Prostate gland (tissue), 2 donors: ENCODE results near the gene PECR.

Experiments
- CTCF ChIP-seq, 4 experiments: fragments of 200-600 bp in 2 of 4; fragments of 450-650 bp in 2 of 4; sonication (generic) in 2 of 4; IDR thresholded peaks; 1 replicate in 3 of 4; 2 replicates in 1 of 4; pipeline ENCODE4 v1.5.1; 2016 to 2019; ENCODE audit warnings: antibody characterized with exemption in 4 of 4, mild to moderate bottlenecking in 2 of 4, moderate library complexity in 2 of 4
- POLR2A ChIP-seq: fragments of 450-650 bp; IDR thresholded peaks from one replicate; pipeline ENCODE4 v1.6.1; 2016; ENCODE audit warnings: antibody characterized with exemption, mild to moderate bottlenecking

- TF ChIP-seq CTCF (IDR thresholded peaks at IDR 0.05) (no peak), POLR2A (no peak)
These were observed 68.9 kb downstream of the PECR start for GRCh38 chr2:216012830-216013079.
